RWPE2 (cell line): Measurements from ENCODE around the gene SCTR.

Source experiments
- ATAC-seq: fragments of 200-7000 bp; cut with Tn5 transposase; 3 replicates; pipeline ENCODE4 v1.9.1; 2021; ENCODE audit warnings: low read depth
- DNase-seq: peaks from one replicate; pipeline ENCODE4 v3.0.0-alpha.2; 2020; ENCODE audit warnings: low spot score
- H3K27ac ChIP-seq: fragments of 450-650 bp; 2 replicates; pipeline ENCODE4 v1.5.1; 2017; ENCODE audit warnings: mild to moderate bottlenecking; ENCODE audit not compliant: poor library complexity, severe bottlenecking
- H3K27me3 ChIP-seq: fragments of 250-450 bp; sonication (Bioruptor Pico); 2 replicates; pipeline ENCODE4 v1.5.1; 2021; ENCODE audit warnings: mild to moderate bottlenecking, moderate library complexity; ENCODE audit not compliant: insufficient read depth, poor library complexity, severe bottlenecking
- H3K36me3 ChIP-seq: fragments of 250-450 bp; sonication (Bioruptor Pico); 2 replicates; pipeline ENCODE4 v1.5.1; 2020; ENCODE audit warnings: low read depth, mild to moderate bottlenecking, moderate library complexity
- H3K4me1 ChIP-seq: fragments of 250-450 bp; sonication (Bioruptor Pico); 2 replicates; pipeline ENCODE4 v1.5.1; 2021; ENCODE audit warnings: mild to moderate bottlenecking, moderate library complexity; ENCODE audit not compliant: insufficient read depth, poor library complexity, severe bottlenecking
- H3K4me3 ChIP-seq: fragments of 250-450 bp; sonication (Bioruptor Pico); 2 replicates; pipeline ENCODE4 v1.5.1; 2021; ENCODE audit warnings: mild to moderate bottlenecking, moderate library complexity; ENCODE audit not compliant: severe bottlenecking
- H3K9me3 ChIP-seq: fragments of 250-450 bp; sonication (Bioruptor Pico); 2 replicates; pipeline ENCODE4 v1.5.1; 2021; ENCODE audit warnings: mild to moderate bottlenecking, moderate library complexity; ENCODE audit not compliant: severe bottlenecking
- TF ChIP-seq, protein P1 (sequence below): fragments of 450-650 bp; IDR thresholded peaks from one replicate; pipeline ENCODE4 v1.5.1; 2017; ENCODE audit warnings: mild to moderate bottlenecking, moderate library complexity; ENCODE audit not compliant: poor library complexity, severe bottlenecking

SCTR gene

DNA sequence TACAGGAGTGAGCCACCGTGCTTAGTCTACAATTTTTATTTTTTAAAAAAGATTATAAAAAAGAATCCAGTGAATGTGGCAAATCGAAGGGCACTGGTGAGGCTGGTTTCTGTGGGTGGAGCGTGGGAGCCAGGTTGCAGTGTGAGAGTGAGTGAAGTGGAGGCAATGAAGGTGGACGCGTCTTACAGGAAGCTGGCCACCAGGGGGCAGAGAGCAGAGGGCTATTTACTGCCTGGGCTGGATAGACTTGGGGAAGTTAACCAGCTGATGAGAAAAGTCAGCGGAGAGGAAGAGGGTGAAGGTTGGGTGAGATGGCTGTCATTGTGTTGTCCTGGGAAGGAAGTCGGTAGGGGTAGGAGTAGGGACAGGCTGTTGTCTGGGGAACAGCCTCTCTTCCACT is 6.8 kb downstream of the SCTR start:
- Histone ChIP-seq H3K27ac (no peak overlapping the region), H3K4me1 (no peaks in the 10 kb centered on the region), H3K9me3 (no peaks in the 10 kb centered on the region), H3K36me3 (no peaks in the 10 kb centered on the region), H3K27me3 (peaks cover 3% of the 10 kb centered on the region), H3K4me3 (no peak overlapping the region)
- TF ChIP-seq, protein P1, sequence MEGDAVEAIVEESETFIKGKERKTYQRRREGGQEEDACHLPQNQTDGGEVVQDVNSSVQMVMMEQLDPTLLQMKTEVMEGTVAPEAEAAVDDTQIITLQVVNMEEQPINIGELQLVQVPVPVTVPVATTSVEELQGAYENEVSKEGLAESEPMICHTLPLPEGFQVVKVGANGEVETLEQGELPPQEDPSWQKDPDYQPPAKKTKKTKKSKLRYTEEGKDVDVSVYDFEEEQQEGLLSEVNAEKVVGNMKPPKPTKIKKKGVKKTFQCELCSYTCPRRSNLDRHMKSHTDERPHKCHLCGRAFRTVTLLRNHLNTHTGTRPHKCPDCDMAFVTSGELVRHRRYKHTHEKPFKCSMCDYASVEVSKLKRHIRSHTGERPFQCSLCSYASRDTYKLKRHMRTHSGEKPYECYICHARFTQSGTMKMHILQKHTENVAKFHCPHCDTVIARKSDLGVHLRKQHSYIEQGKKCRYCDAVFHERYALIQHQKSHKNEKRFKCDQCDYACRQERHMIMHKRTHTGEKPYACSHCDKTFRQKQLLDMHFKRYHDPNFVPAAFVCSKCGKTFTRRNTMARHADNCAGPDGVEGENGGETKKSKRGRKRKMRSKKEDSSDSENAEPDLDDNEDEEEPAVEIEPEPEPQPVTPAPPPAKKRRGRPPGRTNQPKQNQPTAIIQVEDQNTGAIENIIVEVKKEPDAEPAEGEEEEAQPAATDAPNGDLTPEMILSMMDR, result peak; percentile 44
- no peak for DNase-seq
- ATAC-seq, result peak; percentile 56; the same call in 2 of the 3 replicates

DNA sequence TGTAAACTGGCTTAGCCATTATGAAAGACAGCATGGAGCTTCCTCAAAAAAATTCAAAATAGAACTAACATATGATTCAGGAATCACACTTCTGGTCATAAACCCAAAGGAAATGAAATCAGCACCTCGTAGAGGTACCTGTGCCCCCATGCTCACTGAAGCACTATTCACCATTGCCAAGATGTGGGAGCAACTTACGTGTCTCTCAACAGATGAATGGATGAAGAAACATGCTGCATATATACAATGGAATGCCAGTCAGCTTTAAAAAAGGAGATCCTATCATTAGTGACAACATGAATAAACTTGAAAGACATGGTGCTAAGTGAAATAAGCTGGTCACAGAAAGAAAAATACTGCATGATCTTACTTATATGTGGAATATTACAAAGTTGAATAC is 8.2 kb downstream of the SCTR start:
- H3K4me3 ChIP-seq, result no peak overlapping the region
- no peaks in the 10 kb centered on the region for H3K36me3 ChIP-seq
- TF ChIP-seq, protein P1, result no peak
- H3K4me1 ChIP-seq, result no peaks in the 10 kb centered on the region
- no peaks in the 10 kb centered on the region for H3K27me3 ChIP-seq
- no peak overlapping the region for H3K27ac ChIP-seq
- no peak for DNase-seq
- peak; percentile 49; the same call in 1 of the 3 replicates for ATAC-seq
- H3K9me3 ChIP-seq, result no peaks in the 10 kb centered on the region

DNA sequence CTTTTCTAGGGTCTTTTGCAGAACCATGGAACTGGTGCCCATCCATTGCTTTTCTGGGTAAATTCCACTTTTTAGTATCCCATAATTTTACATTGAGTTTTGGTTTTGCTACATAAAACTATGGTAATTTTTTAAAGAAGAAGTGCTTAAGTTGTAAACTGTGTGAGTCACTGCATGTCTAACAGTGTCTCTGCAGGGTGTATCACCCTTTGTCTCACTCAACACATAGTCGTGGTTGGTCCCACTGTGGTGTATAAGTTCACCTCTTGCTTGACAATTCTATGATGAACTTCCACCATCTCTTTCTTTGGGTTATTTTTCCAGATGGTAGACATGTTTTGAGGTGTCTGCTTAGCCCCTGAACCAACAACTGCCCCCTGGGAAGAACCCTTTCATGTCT is 10.5 kb downstream of the SCTR start:
- Histone ChIP-seq H3K27ac (no peak overlapping the region), H3K27me3 (no peaks in the 10 kb centered on the region), H3K4me3 (no peak overlapping the region), H3K4me1 (no peaks in the 10 kb centered on the region), H3K9me3 (no peaks in the 10 kb centered on the region), H3K36me3 (no peaks in the 10 kb centered on the region)
- TF ChIP-seq, protein P1, result no peak
- DNase-seq (no peak), ATAC-seq (no peak)

DNA sequence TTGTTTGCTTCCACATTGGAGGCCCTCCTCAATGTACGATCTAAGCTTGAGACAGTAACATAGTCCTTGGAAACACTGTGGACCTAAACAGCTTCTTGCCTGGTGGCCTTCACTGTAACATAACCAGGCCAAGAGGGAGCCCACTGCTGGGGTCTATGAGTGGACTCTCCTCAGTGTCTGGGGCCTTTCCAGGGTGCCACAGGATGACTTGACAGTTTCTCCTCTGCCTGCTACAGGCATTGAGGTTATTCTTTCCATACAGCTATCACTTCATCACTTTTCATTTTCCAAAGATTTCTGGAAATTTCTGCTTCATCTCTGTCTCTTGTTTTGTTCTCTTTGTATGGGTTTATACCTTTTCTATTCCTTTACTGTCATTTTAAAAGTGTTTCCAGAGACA is 11.3 kb downstream of the SCTR start:
- TF ChIP-seq, protein P1, result no peak

DNA sequence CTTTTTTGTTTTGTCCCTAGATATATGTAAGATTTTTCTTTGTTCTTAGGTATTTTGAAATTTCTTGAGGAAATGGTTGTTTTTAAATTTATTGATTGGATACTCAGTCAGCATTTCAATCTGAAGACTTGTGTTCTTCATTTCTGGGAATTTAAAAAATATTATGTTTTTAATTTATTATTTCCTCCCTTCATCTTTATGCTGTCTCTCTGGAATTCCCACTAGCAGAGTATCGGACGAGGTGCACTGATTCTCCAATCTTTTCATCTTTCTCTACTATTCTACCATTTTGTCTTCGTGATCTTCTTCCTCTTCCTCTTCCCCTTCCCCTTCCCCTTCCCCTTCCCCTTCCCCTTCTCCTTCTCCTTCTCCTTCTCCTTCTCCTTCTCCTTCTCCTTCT is 12.3 kb downstream of the SCTR start:
- no peak overlapping the region for H3K4me3 ChIP-seq
- no peaks in the 10 kb centered on the region for H3K36me3 ChIP-seq
- H3K9me3 ChIP-seq, result no peaks in the 10 kb centered on the region
- TF ChIP-seq, protein P1, result no peak
- DNase-seq, result no peak
- ATAC-seq, result no peak
- H3K4me1 ChIP-seq, result no peaks in the 10 kb centered on the region
- H3K27me3 ChIP-seq, result no peaks in the 10 kb centered on the region
- H3K27ac ChIP-seq, result no peak overlapping the region

More for the DNA sequence above, 11.3 kb downstream of the SCTR start:
- no peak for ATAC-seq
- no peak for DNase-seq
- no peaks in the 10 kb centered on the region for H3K4me1 ChIP-seq
- no peaks in the 10 kb centered on the region for H3K27me3 ChIP-seq
- H3K4me3 ChIP-seq, result no peak overlapping the region
- H3K27ac ChIP-seq, result no peak overlapping the region
- no peaks in the 10 kb centered on the region for H3K36me3 ChIP-seq
- H3K9me3 ChIP-seq, result no peaks in the 10 kb centered on the region
